Psoas muscle (tissue), 8 donors: ENCODE results near the gene SLC25A46. TPM values are rescaled to one million over a fixed set of nuclear protein-coding genes. Genes with fewer than 3 reads are reported as not detected.
A peak's percentile ranks its signal among the peaks of the same experiment; 100 is the strongest.
"Not testable (repeated sequence)": the region's sequence is repeated elsewhere in the genome, so short reads cannot be mapped to it uniquely, and the experiment has no call there.

ENCODE experiments used
- ATAC-seq, 4 donors: fragments of 200-7000 bp; cut with Tn5 transposase; one replicate each; pipeline ENCODE4 v1.9.1; 2020; ENCODE audit warnings: moderate library complexity in 3 of 4, mild to moderate bottlenecking in 2 of 4
- DNase-seq, 2 donors: peaks; one replicate each; pipeline ENCODE4 v3.0.0-alpha.2; 2020
- H3K27ac ChIP-seq: fragments of 200-600 bp; one replicate; pipeline ENCODE4 v1.8.0; 2022
- H3K27me3 ChIP-seq, 3 donors: fragments of 200-600 bp in 1 of 3; one replicate each; pipeline versions ENCODE4 v1.6.1 to v1.8.0; 2013 to 2022; ENCODE audit warnings: low read length in 2 of 3, mild to moderate bottlenecking in 2 of 3, moderate library complexity in 1 of 3; ENCODE audit not compliant: insufficient read depth in 3 of 3
- H3K36me3 ChIP-seq, 2 donors: fragments of 200-600 bp in 1 of 2; one replicate each; pipeline versions ENCODE4 v1.6.1 to v1.8.0; 2013 to 2022; ENCODE audit warnings: low read depth in 1 of 2, mild to moderate bottlenecking in 1 of 2, moderate library complexity in 1 of 2; ENCODE audit not compliant: insufficient read depth in 1 of 2
- H3K4me1 ChIP-seq: fragments of 200-600 bp; one replicate; pipeline ENCODE4 v1.8.0; 2022
- H3K4me3 ChIP-seq: fragments of 200-600 bp; one replicate; pipeline ENCODE4 v1.8.0; 2022; ENCODE audit warnings: mild to moderate bottlenecking
- H3K9me3 ChIP-seq: fragments of 200-600 bp; one replicate; pipeline ENCODE4 v1.8.0; 2022
- CTCF ChIP-seq: fragments of 200-600 bp; IDR thresholded peaks from one replicate; pipeline ENCODE4 v1.8.0; 2022; ENCODE audit warnings: antibody characterized with exemption
- WGBS, 3 donors: extraction: QIAGEN DNeasy Blood & Tissue Kit; methylation state at CpG; one replicate each; pipeline versions ENCODE4 v1.1.6 to v1.1.7; 2013; 5-methylcytosine and 5-hydroxymethylcytosine counted together
- intact Hi-C, 2 donors: fragments of 100-400 bp; cut with DNase I; formaldehyde crosslinking; loops; one replicate each; pipeline versions ENCODE4 v1.11.0 to v1.14.2; 2022
- long read RNA-seq, 2 donors: library from polyadenylated mRNA; unstranded; transcript quantifications; one replicate each; pipeline ENCODE4 v2.0.0, GENCODE V29; 2021
- polyA plus RNA-seq, 3 donors: library from polyadenylated mRNA; stranded (reverse); fragments of 200-250 nt; gene quantifications; one replicate each; pipeline ENCODE4 v1.2.3, GENCODE V29; 2013
- total RNA-seq, 4 donors: library from RNA; stranded (reverse); fragmentation: NEBNext Ultra II Directional in 2 of 4; extraction: Animal tissue kit (Norgen Biotek cat#: 25700) in 2 of 4; gene quantifications; one replicate each; pipeline versions ENCODE4 v1.2.1 to v1.2.4, GENCODE V29; 2021 to 2023
- donor health status: healthy with polysubstance abuse.
- donor health status: DM: no; HTN: no; CAD: no; lungs with moderate emphysema.
- donor health status: Bipolar disorder and iron deficiency.
- donor health status: healthy.
- donor health status: DM: yes; HTN: yes; CAD: no.
- donor health status: DM: no; HTN: no; CAD: no.
- donor health status: DM: no; HTN: no; CAD: no.
- donor health status: DM: yes; HTN: yes; CAD: no.

SLC25A46 gene
- total RNA-seq (10 to 100 TPM; 59.7 to 77.9 (median 63.8) TPM), polyA plus RNA-seq (10 to 100 TPM; 26.6 to 91.9 (median 37.7) TPM)
- long read RNA-seq, donor 1, transcript SLC25A46-201 (8 exons, 2,385 nt), result major isoform, 29 of 29 reads
- long read RNA-seq, donor 1, partial matches to known transcripts, result 0 of 29 reads
- long read RNA-seq, donor 1, other reads (novel, unspliced or antisense), result 0 of 29 reads
- long read RNA-seq, donor 2, transcript SLC25A46-201 (8 exons, 2,385 nt), result major isoform, 61 of 71 reads
- long read RNA-seq, donor 2, partial matches to known transcripts, result 0 of 71 reads
- long read RNA-seq, donor 2, other reads (novel, unspliced or antisense), result 10 of 71 reads

GRCh38 chr5:110738812-110739651, at the start of gene SLC25A46:
Gene SLC25A46, plus strand, starts transcription at chr5:110739007. Its CDS starts 113 bp downstream, at chr5:110739120.
- H3K4me3 ChIP-seq, result peak within 1 kb of the TSS; percentile 91
- peak; percentile 85 to 91 for DNase-seq
- no peaks in the 10 kb centered on the region for H3K27me3 ChIP-seq
- H3K4me1 ChIP-seq, result peaks cover 9% of the 10 kb centered on the region
- H3K27ac ChIP-seq, result peak within 1 kb of the TSS; percentile 91
- no peak for TF ChIP-seq CTCF
- peak; percentile 97 to 99 (median 98) for ATAC-seq
- H3K36me3 ChIP-seq, result peaks cover 0 to 15% of the 10 kb centered on the region in 2 donors
- no peaks in the 10 kb centered on the region for H3K9me3 ChIP-seq
- WGBS, 3 donors, result 0% methylated on average over 61 to 62 of the region's 62 CpGs
- intact Hi-C loops, result loop anchor here in 1 of 2 donors (10.0 kb wide), 1 partner anchor 1406 kb away; no protein-coding TSS in a partner anchor

- H3K4me3 ChIP-seq, H3K27me3 ChIP-seq, ATAC-seq, H3K27ac ChIP-seq, H3K4me1 ChIP-seq, H3K9me3 ChIP-seq, H3K36me3 ChIP-seq, intact Hi-C loops, DNase-seq: not testable (repeated sequence)
- 91 to 100% (median 96%) methylated on average over 1 of the region's 1 CpG for WGBS, 3 donors
Measured at GRCh38 chr5:110690587-110690986, 48.2 kb upstream of the SLC25A46 start.

- DNase-seq, H3K36me3 ChIP-seq, H3K9me3 ChIP-seq, intact Hi-C loops, H3K27me3 ChIP-seq, H3K27ac ChIP-seq, H3K4me1 ChIP-seq, H3K4me3 ChIP-seq, ATAC-seq: not testable (repeated sequence)
- 73 to 85% (median 77%) methylated on average over 5 of the region's 5 CpGs for WGBS, 3 donors
Measured at GRCh38 chr5:110692669-110693068, 46.1 kb upstream of the SLC25A46 start.

GRCh38 chr5:110702300-110702699, 36.5 kb upstream of the SLC25A46 start:
- ATAC-seq (no peak), DNase-seq (no peak)
- WGBS, 3 donors, result 84 to 91% (median 89%) methylated on average over 1 of the region's 1 CpG
- TF ChIP-seq CTCF, result no peak
- no peak overlapping the region for H3K4me3 ChIP-seq
- H3K36me3 ChIP-seq, result no peaks in the 10 kb centered on the region
- H3K27me3 ChIP-seq, result no peaks in the 10 kb centered on the region
- intact Hi-C loops, result no loop called here
- H3K4me1 ChIP-seq, result no peaks in the 10 kb centered on the region
- no peaks in the 10 kb centered on the region for H3K9me3 ChIP-seq
- H3K27ac ChIP-seq, result no peak overlapping the region

GRCh38 chr5:110702704-110703103, 36.1 kb upstream of the SLC25A46 start:
- H3K9me3 ChIP-seq, result no peaks in the 10 kb centered on the region
- no peaks in the 10 kb centered on the region for H3K4me1 ChIP-seq
- no peaks in the 10 kb centered on the region for H3K27me3 ChIP-seq
- H3K27ac ChIP-seq, result no peak overlapping the region
- H3K36me3 ChIP-seq, result no peaks in the 10 kb centered on the region
- intact Hi-C loops, result no loop called here
- TF ChIP-seq CTCF, result no peak
- no peak overlapping the region for H3K4me3 ChIP-seq
- ATAC-seq (no peak), DNase-seq (no peak)
- 51 to 63% (median 54%) methylated on average over 3 of the region's 3 CpGs for WGBS, 3 donors
